ENCODE measurements around the gene CDH18.

GRCh38 chr5:19564036-19564435 is 424.0 kb downstream of the CDH18 start:
- TF ChIP-seq TARDBP (CRISPR knock-in tag; IDR thresholded peaks at IDR 0.05) = no peak
- TF ChIP-seq KLF11 (CRISPR knock-in tag; IDR thresholded peaks at IDR 0.05) = no peak
- TF ChIP-seq MYC (CRISPR knock-in tag; IDR thresholded peaks at IDR 0.05; ENCODE audit: borderline replicate concordance) = no peak
- no peak for TF ChIP-seq SMC3 (IDR thresholded peaks at IDR 0.05; ENCODE audit: low read length)
- no peak for TF ChIP-seq CTCF (CRISPR knock-in tag; IDR thresholded peaks at IDR 0.05)
- no peak for TF ChIP-seq ZNF414 (CRISPR knock-in tag; IDR thresholded peaks at IDR 0.05)
- no peak for TF ChIP-seq ZFAT (CRISPR knock-in tag; conservative IDR thresholded peaks at IDR 0.05)
- TF ChIP-seq DPF2 (CRISPR knock-in tag; IDR thresholded peaks at IDR 0.05; ENCODE audit: borderline replicate concordance, low read depth) = no peak
- no peak for TF ChIP-seq NFATC3 (CRISPR knock-in tag; IDR thresholded peaks at IDR 0.05)
